ENCODE measurements around the gene TRABD2A. TPM values are rescaled to one million over a fixed set of nuclear protein-coding genes. Genes with fewer than 3 reads are reported as not detected.
"Not testable (repeated sequence)": the region's sequence is repeated elsewhere in the genome, so short reads cannot be mapped to it uniquely, and the experiment has no call there.

TRABD2A gene
- total RNA-seq, 1 donor from 2014 or later: 2.1 TPM

- DNase-seq (ENCODE audit: low spot score): no peak
- intact Hi-C loops (cut with DNase I): no loop called here
- no peak for ATAC-seq
Observed at GRCh38 chr2:84799772-84800171, 81.1 kb downstream of the TRABD2A start.

- intact Hi-C loops (cut with DNase I): no loop called here
- DNase-seq (ENCODE audit: low spot score): no peak
- no peak for ATAC-seq
Observed at GRCh38 chr2:84797271-84797670, 83.6 kb downstream of the TRABD2A start.

GRCh38 chr2:84796798-84797197 is 84.1 kb downstream of the TRABD2A start:
- intact Hi-C loops (cut with DNase I): no loop called here
- DNase-seq (ENCODE audit: low spot score): no peak
- no peak for ATAC-seq

- DNase-seq (ENCODE audit: low spot score): no peak
- intact Hi-C loops (cut with DNase I): no loop called here
- ATAC-seq: no peak
Observed at GRCh38 chr2:84793641-84794040, 87.2 kb downstream of the TRABD2A start.

- ATAC-seq (no peak), DNase-seq (ENCODE audit: low spot score) (no peak)
- intact Hi-C loops (cut with DNase I): no loop called here
Observed at GRCh38 chr2:84792856-84793522, 87.9 kb downstream of the TRABD2A start.

- DNase-seq (ENCODE audit: low spot score): no peak
- ATAC-seq: no peak
- intact Hi-C loops (cut with DNase I): no loop called here
Observed at GRCh38 chr2:84788498-84788897, 92.4 kb downstream of the TRABD2A start.

GRCh38 chr2:84788027-84788426 is 92.9 kb downstream of the TRABD2A start:
- intact Hi-C loops (cut with DNase I): no loop called here
- ATAC-seq (no peak), DNase-seq (ENCODE audit: low spot score) (no peak)

- DNase-seq (ENCODE audit: low spot score) (no peak), ATAC-seq (no peak)
- intact Hi-C loops (cut with DNase I): no loop called here
Observed at GRCh38 chr2:84786601-84787000, 94.3 kb downstream of the TRABD2A start.

GRCh38 chr2:84785950-84786349 is 94.9 kb downstream of the TRABD2A start:
- ATAC-seq: no peak
- intact Hi-C loops (cut with DNase I): no loop called here
- no peak for DNase-seq (ENCODE audit: low spot score)

GRCh38 chr2:84782717-84783442 is 98.0 kb downstream of the TRABD2A start:
- ATAC-seq (no peak), DNase-seq (ENCODE audit: low spot score) (no peak)
- intact Hi-C loops (cut with DNase I): no loop called here

- ATAC-seq: no peak
- intact Hi-C loops (cut with DNase I): no loop called here
Observed at GRCh38 chr2:84781942-84782716, 98.8 kb downstream of the TRABD2A start.

GRCh38 chr2:84779781-84780180 is 101.1 kb downstream of the TRABD2A start:
- intact Hi-C loops (cut with DNase I): no loop called here
- ATAC-seq (no peak), DNase-seq (ENCODE audit: low spot score) (no peak)

More at GRCh38 chr2:84781942-84782716, 98.8 kb downstream of the TRABD2A start:
- no peak for DNase-seq (ENCODE audit: low spot score)

GRCh38 chr2:84778911-84779690 is 101.8 kb downstream of the TRABD2A start:
- intact Hi-C loops (cut with DNase I): no loop called here
- ATAC-seq (no peak), DNase-seq (ENCODE audit: low spot score) (no peak)

GRCh38 chr2:84776011-84776410 is 104.9 kb downstream of the TRABD2A start:
- no peak for ATAC-seq
- DNase-seq (ENCODE audit: low spot score): no peak
- intact Hi-C loops (cut with DNase I): no loop called here

- intact Hi-C loops (cut with DNase I); DNase-seq (ENCODE audit: low spot score); ATAC-seq: not testable (repeated sequence)
Observed at GRCh38 chr2:84773562-84773961, 107.3 kb downstream of the TRABD2A start.
